CD1c-positive myeloid dendritic cell (primary cell): ENCODE results near the gene CBLC.
"Not testable (repeated sequence)": the region's sequence is repeated elsewhere in the genome, so short reads cannot be mapped to it uniquely, and the experiment has no call there.

ENCODE experiments used
- DNase-seq: peaks from one replicate; pipeline ENCODE4 v3.0.0-alpha.2; 2016; ENCODE audit errors: extremely low spot score

The CBLC gene

GRCh38 chr19:44819246-44819832, 41.6 kb downstream of the CBLC start:
- DNase-seq = no peak

GRCh38 chr19:44820648-44821609, 43.2 kb downstream of the CBLC start:
- DNase-seq = peak; percentile 62

- DNase-seq = no peak
Measured at GRCh38 chr19:44822177-44822576, 44.5 kb downstream of the CBLC start.

GRCh38 chr19:44822670-44823372, 45.1 kb downstream of the CBLC start:
- DNase-seq = no peak

- DNase-seq = no peak
Measured at GRCh38 chr19:44823373-44823698, 45.6 kb downstream of the CBLC start.

- DNase-seq = no peak
Measured at GRCh38 chr19:44824761-44825160, 47.1 kb downstream of the CBLC start.

GRCh38 chr19:44832875-44833274, 55.2 kb downstream of the CBLC start:
- not testable (repeated sequence) for DNase-seq

GRCh38 chr19:44834399-44834798, 56.7 kb downstream of the CBLC start:
- DNase-seq = not testable (repeated sequence)

GRCh38 chr19:44839276-44839675, 61.6 kb downstream of the CBLC start:
- no peak for DNase-seq

- DNase-seq = no peak
Measured at GRCh38 chr19:44840811-44841210, 63.1 kb downstream of the CBLC start.

GRCh38 chr19:44841231-44841630, 63.5 kb downstream of the CBLC start:
- DNase-seq = no peak

GRCh38 chr19:44845286-44845611, 67.6 kb downstream of the CBLC start:
- DNase-seq = no peak

- DNase-seq = peak; percentile 97
Measured at GRCh38 chr19:44845612-44846454, 68.1 kb downstream of the CBLC start, which contains the start of gene NECTIN2. Gene NECTIN2 (plus strand): TSS chr19:44846297. CDS start chr19:44846526, 229 bp downstream.

GRCh38 chr19:44846455-44847143, 68.9 kb downstream of the CBLC start:
- DNase-seq = no peak

GRCh38 chr19:44847144-44848035, 69.7 kb downstream of the CBLC start:
- DNase-seq = peak; percentile 51

GRCh38 chr19:44848036-44848811, 70.5 kb downstream of the CBLC start:
- DNase-seq = peak; percentile 34

GRCh38 chr19:44848812-44849447, 71.2 kb downstream of the CBLC start:
- DNase-seq = no peak
